ENCODE results near the gene GSDME. TPM values are rescaled to one million over a fixed set of nuclear protein-coding genes. Genes with fewer than 3 reads are reported as not detected.

The GSDME gene
- 37.9 and 41.7 TPM in 2 replicates for total RNA-seq

DNA sequence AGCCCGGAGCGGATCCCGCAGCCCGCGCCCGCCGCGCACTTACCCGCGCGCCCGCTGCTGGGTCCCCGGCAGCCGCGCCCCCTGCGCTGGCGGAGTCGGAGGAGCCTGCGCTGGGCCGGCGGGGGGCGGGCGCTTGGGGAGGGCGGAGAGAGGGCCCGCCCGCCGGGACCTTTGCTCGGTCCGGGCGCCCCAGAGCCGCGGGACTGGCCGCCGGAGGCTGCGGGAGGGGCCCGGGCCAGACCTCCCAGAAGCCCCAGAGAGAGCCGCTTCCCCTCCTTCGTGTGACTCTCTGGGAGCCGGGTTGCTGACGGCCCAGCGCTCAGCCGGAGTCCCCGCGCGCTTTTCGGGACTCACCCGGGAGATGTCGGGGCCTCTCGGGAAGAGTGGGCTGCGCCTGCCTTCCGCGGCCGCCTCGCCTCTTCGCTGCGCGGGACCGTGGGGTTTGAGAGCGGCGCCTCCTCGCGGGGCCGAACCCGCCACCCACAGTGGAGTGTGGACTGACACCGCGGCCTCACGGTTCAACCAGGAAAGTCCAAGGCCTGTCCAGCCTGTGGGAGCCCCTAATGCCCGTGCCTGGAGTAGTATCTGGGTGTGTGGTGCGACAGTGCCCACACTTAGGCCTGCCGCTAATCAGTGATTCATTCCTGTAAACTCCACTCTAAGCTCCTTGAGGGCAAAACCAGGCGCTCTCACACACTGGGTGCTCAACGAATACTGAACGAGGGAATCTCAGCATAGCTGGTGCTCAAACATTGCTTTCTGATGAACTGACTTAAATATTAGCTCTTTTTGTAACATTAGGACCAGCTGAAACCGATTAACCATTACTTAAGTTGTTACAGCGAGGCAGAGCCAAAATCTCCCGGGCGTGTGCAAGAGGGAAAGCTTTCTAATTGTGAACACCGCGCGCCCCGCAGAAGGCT, at the start of gene GSDME:
GSDME (minus strand) TSS at position 112 of the 923 bp plus-strand sequence. CDS start 7,690 bp downstream, outside the sequence.

Other genes starting within 250 kb of the GSDME start
- 3.7 and 6.2 TPM in 2 replicates for gene PALS2, start 184.0 kb downstream of the GSDME start, total RNA-seq
- 12.6 and 13.5 TPM in 2 replicates for gene OSBPL3, start 222.7 kb upstream of the GSDME start, total RNA-seq

Data from bronchus fibroblast of lung (primary cell).